GM19463 (cell line): Measurements from ENCODE around the gene MSRB2.
"Not testable (repeated sequence)": the region's sequence is repeated elsewhere in the genome, so short reads cannot be mapped to it uniquely, and the experiment has no call there.

Experiments
- ATAC-seq: cut with Tn5 transposase; IDR thresholded peaks from one replicate; pipeline ENCODE4 v1.9.1; 2021; ENCODE audit warnings: mild to moderate bottlenecking, moderate library complexity; ENCODE audit not compliant: unreplicated experiment

The MSRB2 gene

DNA sequence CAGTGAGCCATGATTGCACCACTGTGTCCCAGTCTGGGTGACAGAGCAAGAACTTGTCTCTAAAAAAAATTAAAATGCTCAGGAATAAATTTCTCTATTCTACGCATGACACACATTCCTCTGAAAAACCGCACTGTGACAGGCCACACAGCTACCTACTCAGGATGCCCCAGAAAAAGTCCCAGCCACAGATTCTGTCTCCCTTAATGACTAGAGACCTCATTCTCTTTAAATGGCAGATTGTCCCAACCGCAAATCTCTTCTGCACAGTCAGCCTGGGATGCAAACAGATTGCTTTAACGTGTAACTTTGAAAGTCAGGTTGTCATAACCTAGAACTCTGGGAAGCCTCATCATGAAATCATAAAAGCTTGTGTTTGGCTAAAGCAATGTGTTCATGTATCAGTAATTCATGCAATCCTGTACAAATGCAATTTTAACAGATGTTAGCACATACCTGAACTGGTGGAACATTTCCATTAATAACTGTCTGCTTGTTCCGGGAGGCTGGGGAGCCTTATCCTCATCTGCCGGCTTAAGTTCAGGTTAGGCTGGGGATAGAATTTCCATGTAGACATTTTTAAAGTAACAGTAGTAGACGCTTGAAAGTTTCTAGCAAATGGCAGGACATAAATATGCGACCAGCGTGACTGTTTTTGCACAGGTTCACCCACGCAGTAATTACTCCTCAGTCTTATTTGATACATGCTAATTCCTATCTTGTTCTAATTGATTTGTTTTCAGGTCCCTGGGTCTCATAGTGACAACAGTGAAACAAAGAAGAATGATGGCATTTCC is 26.2 kb upstream of the MSRB2 start:
- ATAC-seq, result no peak

GRCh38 chr10:23070092-23070912 is 25.1 kb upstream of the MSRB2 start:
- not testable (repeated sequence) for ATAC-seq

DNA sequence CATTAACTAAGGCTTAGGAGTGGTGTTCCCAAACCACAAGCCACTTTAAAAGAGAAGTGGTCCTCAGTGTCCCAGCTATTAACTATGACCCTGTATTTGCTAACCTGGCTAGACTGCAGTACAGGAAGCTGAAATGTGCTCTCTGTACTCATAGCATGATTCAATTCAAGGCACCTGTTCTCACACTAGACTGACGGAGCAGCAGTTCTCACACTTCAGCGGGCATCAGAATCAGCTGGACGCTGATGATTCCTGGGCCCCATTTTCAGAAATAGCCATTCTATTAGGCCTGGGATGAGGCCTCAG is 24.5 kb upstream of the MSRB2 start:
- no peak for ATAC-seq

- not testable (repeated sequence) for ATAC-seq
These were observed 22.8 kb upstream of the MSRB2 start for GRCh38 chr10:23072593-23072992.

- no peak for ATAC-seq
These were observed 21.9 kb upstream of the MSRB2 start for GRCh38 chr10:23073527-23073926.

DNA sequence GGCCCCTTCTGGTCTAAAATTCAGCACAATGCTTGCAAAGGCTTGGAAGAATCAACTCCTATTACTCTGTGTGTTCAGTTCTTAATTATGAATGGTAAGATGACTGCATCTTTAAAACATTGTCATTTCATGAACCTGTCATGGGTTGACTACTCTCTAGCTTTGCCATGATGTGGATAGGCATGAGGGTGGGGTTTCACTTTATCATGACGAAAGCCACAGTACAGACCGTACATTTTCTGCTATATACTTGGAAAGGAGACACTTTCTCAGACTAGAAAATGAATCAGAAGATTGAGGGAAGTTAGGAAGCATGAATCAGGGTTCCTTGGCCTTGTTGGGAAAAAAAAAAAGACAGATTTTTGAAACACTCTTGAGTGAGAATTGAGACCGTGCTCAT is 19.7 kb upstream of the MSRB2 start:
- ATAC-seq, result no peak

DNA sequence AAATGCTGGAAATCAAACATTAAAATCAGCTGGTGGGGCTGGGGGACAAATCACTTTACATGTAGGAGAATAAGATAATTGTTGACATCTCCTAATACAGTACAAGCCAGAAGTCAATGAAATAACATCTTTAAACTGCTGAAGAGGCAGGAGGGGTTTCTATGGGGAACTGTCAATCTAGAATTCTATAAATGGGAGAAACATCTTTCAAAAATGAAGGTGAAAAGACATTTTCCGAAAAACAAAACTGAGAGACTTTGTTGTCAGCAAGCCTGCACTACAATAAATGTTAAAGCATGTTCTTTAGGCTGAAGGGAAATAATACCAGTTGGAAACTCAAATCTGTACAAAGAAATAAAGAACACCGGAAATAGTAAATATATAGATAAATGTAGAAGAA is 17.3 kb upstream of the MSRB2 start:
- no peak for ATAC-seq

DNA sequence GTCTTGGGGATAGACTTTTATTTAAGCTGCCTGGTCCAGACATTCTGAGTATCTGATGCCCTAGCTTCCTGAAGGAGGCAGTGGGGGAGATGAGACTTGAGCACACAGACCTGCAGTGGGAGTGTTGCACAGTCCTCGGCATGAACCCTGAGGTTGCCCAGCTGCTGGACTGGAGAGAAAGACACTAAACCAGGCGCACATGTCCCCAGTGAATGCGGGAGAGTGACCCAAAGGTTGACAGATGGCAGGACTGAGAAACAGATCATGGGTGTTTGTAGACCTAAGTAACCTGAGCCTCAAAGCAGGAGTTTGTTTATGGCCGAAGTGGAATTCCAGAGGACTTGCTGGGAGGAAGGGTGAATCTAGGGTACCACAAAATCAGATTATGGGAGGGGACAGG is 15.7 kb upstream of the MSRB2 start:
- ATAC-seq, result no peak

- ATAC-seq, result no peak
These were observed 15.1 kb upstream of the MSRB2 start for GRCh38 chr10:23080262-23080661.

GRCh38 chr10:23081221-23081750 is 14.1 kb upstream of the MSRB2 start:
- no peak for ATAC-seq

DNA sequence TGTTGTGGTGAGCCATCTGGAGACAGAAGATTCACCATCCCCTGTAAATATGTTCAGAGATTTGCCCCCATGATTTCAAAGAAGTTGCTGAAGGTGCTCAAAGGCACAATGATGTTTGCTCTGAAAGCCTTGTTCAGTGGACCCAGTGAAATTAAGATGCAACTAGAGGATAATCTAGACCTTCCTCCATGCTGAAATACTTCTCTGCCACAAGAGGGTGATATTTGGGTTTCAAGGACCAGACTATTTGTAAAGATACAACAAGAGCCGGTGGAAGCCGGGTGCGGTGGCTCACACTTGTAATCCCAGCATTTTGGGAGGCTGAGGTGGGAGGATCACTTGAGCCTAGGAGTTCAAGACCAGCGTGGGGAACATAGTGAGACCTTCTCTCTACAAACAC is 13.5 kb upstream of the MSRB2 start:
- no peak for ATAC-seq

GRCh38 chr10:23088609-23089008 is 6.8 kb upstream of the MSRB2 start:
- no peak for ATAC-seq

GRCh38 chr10:23094786-23095403 is 484 bp upstream of the MSRB2 start:
- ATAC-seq, result no peak

GRCh38 chr10:23095966-23096801 is 805 bp downstream of the MSRB2 start:
- ATAC-seq, result peak; percentile 49

GRCh38 chr10:23096802-23097549 is 1.6 kb downstream of the MSRB2 start:
- ATAC-seq, result no peak

- ATAC-seq, result no peak
These were observed 3.7 kb downstream of the MSRB2 start for GRCh38 chr10:23099079-23099478.

DNA sequence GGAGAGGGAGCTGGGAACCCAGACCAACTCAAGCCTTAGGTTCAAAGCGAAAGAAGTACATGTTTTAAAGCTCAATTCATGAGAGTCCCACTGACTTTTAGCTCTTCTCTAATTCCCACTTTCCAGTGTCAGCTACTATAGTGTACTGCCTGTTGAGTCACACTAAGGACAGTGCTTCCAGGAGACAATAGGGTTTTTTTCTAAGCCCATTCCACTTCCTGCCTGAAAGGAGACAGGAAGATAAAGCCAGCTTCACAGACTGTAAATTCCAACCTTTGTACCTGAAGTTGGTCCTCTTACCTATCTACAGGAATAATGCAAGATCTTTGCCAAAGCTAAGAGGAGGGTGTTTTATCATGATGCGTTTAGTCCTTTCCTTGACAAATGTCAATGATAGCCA is 4.4 kb downstream of the MSRB2 start:
- no peak for ATAC-seq

DNA sequence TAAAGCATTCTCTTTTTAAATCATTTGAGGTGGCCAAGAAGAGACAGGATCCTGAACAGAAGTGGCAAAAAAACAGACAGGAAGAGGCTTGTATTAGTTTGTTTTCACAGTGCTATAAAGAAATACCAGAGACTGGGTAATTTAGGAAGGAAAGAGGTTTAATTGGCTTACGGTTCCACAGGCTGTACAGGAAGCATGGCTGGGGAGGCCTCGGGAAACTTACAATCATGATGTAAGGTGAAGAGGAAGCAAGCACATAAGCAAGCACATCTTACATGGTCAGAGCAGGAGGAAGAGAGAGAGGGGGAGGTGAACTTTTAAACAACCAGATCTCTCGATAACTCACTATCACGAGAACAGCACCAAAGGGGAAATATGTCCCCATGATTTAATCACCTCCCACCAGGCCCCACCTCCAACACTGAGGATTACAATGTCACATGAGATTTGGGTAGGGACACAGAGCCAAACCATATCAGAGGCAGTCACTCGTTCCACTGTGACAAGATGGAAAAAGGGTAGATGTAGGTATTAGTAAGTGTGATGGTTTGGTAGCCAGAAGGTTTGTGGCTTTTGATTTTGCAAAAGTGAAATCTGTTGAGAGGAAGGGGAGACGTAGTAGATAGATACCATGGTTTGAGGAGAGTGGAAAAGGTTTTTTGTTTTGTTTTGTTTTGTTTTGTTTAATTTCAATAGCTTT is 5.1 kb downstream of the MSRB2 start:
- no peak for ATAC-seq

GRCh38 chr10:23106331-23107072 is 11.1 kb downstream of the MSRB2 start:
- no peak for ATAC-seq
